ENCODE measurements around the gene SNRPA. TPM values are rescaled to one million over a fixed set of nuclear protein-coding genes. Genes with fewer than 3 reads are reported as not detected.

The SNRPA gene
- polyA plus RNA-seq, 1 experiment, result 167 TPM

DNA sequence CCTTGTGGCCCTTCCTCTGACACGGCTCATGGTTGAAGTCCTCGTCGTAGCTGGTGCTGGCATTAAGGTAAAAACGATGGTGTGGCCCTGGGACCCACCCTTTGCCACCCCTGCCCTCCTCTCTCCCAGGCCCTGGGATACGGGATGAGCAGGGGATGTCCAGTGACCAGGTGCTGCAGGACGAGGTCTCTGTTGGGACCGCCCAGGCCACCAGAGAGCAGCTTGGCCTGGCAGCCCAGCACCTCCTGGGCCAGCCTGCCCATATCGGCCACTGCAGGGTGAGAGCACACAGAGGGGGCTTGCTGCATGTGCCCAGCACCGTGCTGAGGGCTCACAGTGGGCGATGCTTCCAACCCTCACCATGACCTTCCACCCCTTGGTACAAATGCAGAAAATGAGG is 7.1 kb upstream of the SNRPA start:
- no peak for DNase-seq (ENCODE audit: low read depth)
- CTCF ChIA-PET, result interaction anchor here (0.6 to 1.8 kb wide), 4 partner anchors 12 to 34 kb away, joined by 3 to 7 read pairs (median 4); partner anchors contain the start of gene RAB4B
- POLR2A ChIA-PET, result no interaction called here
- H3K36me3 ChIP-seq (ENCODE audit: control insufficient read depth, insufficient read depth, low read length), result peaks cover 9% of the 10 kb centered on the region
- TF ChIP-seq, protein P1, sequence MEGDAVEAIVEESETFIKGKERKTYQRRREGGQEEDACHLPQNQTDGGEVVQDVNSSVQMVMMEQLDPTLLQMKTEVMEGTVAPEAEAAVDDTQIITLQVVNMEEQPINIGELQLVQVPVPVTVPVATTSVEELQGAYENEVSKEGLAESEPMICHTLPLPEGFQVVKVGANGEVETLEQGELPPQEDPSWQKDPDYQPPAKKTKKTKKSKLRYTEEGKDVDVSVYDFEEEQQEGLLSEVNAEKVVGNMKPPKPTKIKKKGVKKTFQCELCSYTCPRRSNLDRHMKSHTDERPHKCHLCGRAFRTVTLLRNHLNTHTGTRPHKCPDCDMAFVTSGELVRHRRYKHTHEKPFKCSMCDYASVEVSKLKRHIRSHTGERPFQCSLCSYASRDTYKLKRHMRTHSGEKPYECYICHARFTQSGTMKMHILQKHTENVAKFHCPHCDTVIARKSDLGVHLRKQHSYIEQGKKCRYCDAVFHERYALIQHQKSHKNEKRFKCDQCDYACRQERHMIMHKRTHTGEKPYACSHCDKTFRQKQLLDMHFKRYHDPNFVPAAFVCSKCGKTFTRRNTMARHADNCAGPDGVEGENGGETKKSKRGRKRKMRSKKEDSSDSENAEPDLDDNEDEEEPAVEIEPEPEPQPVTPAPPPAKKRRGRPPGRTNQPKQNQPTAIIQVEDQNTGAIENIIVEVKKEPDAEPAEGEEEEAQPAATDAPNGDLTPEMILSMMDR (IDR thresholded peaks at IDR 0.05; ENCODE audit: insufficient read depth, low read depth, low read length), result no peak
- no peaks in the 10 kb centered on the region for H3K27me3 ChIP-seq (ENCODE audit: control insufficient read depth, insufficient read depth, low read length)
- H3K4me3 ChIP-seq (ENCODE audit: low read depth, low read length), result no peak overlapping the region

DNA sequence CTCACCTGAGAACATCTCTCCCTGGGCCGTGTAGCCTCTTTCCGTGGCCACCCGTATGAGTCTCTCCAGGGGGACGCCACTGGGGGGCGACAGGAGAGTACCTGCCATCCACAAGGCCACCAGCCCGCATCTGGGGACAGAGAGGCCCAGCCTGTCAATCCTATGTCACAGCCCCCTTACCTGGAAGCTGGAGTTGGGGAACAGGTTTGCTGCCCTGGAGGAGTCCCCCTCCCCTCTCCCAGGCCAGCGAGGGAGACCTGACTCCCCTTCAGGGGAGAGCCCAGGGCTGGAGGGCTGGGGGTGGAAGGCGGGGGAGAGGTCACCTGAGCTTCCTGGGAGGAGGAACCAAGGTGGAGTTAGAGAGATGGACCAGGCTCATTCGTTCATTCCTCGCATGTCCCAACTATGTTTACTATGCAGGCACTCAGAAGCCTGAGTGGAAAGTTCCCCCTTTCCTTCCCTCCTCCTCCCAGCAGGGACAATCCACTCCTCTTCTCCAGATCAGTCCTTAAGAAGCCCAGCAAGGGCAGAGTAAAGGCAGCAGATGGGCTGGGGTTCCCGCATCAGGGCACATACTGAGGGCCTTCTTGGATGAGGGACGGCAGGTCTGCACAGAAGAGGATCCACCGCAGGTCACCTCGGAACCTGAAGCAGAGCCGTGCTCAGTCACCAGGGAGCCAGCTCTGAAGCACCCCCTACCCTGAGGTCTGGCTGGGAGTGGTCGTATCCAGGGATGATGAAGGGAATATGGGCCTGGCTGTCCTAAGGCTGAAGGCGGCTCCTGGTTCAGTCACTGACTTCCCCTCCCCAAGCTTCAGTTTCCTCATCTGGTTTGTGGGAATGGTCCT is 6.2 kb upstream of the SNRPA start:
- TF ChIP-seq, protein P1 (IDR thresholded peaks at IDR 0.05; ENCODE audit: insufficient read depth, low read depth, low read length), result no peak
- ChIA-PET CTCF (interaction anchor here (1.3 to 1.8 kb wide), 3 partner anchors 12 to 22 kb away, joined by 3 to 7 read pairs (median 4); no protein-coding TSS in a partner anchor), POLR2A (no interaction called here)
- no peaks in the 10 kb centered on the region for H3K27me3 ChIP-seq (ENCODE audit: control insufficient read depth, insufficient read depth, low read length)
- DNase-seq (ENCODE audit: low read depth), result no peak
- H3K36me3 ChIP-seq (ENCODE audit: control insufficient read depth, insufficient read depth, low read length), result peaks cover 3% of the 10 kb centered on the region
- H3K4me3 ChIP-seq (ENCODE audit: low read depth, low read length), result no peak overlapping the region

DNA sequence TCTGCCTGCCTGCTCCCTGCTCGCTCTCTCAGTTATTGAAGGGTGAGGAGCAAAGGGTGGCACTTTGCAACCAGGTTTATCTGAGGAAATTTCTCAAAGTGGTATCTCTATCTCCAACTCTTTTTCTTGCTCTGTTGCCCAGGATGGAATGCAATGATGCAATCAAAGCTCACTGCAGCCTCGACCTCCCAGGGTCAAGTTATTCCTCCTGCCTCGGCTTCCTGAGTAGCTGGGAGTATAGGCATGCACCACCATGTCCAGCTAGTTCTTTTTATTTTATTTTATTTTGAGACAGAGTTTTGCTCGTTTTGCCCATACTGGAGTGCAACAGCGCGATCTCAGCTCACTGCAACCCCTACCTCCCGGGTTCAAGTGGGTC is 5.6 kb upstream of the SNRPA start:
- TF ChIP-seq, protein P1 (IDR thresholded peaks at IDR 0.05; ENCODE audit: insufficient read depth, low read depth, low read length), result no peak
- H3K27me3 ChIP-seq (ENCODE audit: control insufficient read depth, insufficient read depth, low read length), result no peaks in the 10 kb centered on the region
- peaks cover 3% of the 10 kb centered on the region for H3K36me3 ChIP-seq (ENCODE audit: control insufficient read depth, insufficient read depth, low read length)
- CTCF ChIA-PET, result interaction anchor here (1.8 kb wide), 1 partner anchor 13 kb away, joined by 7 read pairs; no protein-coding TSS in a partner anchor
- POLR2A ChIA-PET, result no interaction called here
- DNase-seq (ENCODE audit: low read depth), result no peak
- H3K4me3 ChIP-seq (ENCODE audit: low read depth, low read length), result no peak overlapping the region

GRCh38 chr19:40747536-40747935 is 3.5 kb upstream of the SNRPA start:
- Histone ChIP-seq H3K4me3 (ENCODE audit: low read depth, low read length) (no peak overlapping the region), H3K27me3 (ENCODE audit: control insufficient read depth, insufficient read depth, low read length) (no peaks in the 10 kb centered on the region), H3K36me3 (ENCODE audit: control insufficient read depth, insufficient read depth, low read length) (no peaks in the 10 kb centered on the region; the same call in 1 of the 2 replicates)
- ChIA-PET POLR2A (no interaction called here), CTCF (interaction anchor here (1.1 to 1.3 kb wide), 2 partner anchors 21 to 84 kb away, joined by 3 to 7 read pairs; no protein-coding TSS in a partner anchor)
- no peak for DNase-seq (ENCODE audit: low read depth)
- TF ChIP-seq, protein P1 (IDR thresholded peaks at IDR 0.05; ENCODE audit: insufficient read depth, low read depth, low read length), result no peak

DNA sequence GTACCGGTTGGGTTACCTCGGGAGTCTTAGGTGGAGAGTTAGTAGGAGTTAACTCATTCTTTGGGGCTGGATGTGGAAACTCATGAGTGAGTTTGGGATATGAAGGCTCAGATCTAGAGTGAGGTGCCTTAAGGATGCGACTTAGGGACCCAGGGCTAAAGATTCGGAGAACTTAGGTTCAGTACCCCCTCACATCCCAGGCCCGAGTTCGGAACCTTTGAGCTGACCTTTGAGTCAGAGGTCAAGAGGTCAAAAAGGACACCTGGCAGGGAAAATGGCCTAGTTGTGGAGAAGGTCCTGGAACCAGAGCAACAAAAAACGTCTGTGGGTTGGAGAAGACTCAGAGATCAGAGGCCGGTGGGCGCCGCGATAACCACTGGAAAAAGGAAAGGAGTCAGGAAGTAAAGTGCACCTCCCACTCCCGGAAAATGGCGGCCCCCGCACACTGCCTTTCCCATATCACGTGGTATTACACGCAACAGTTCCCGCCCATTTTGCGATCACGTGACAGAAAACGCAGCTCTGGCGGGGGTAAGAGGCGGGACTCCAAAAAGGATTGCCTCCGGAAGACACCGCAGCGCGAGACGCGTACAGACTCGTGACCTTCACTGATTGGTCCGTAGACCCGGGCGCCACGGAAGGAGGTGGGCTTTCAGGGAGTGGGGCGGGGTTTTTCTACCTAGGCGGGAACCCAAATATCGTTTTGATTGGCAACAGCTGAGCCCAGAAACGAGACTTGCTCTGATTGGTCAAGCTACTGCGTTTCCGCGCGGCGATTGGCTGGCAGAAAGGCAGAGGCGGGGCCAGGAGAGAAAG is 737 bp upstream of the SNRPA start, which contains the start of gene ACTMAP:
Gene ACTMAP, minus strand, starts transcription at position 420 of the 816 bp plus-strand sequence. CDS start 674 bp downstream, outside the sequence.
- Histone ChIP-seq H3K36me3 (ENCODE audit: control insufficient read depth, insufficient read depth, low read length) (no peaks in the 10 kb centered on the region; the same call in 1 of the 2 replicates), H3K4me3 (ENCODE audit: low read depth, low read length) (peak within 1 kb of the TSS; percentile 72), H3K27me3 (ENCODE audit: control insufficient read depth, insufficient read depth, low read length) (no peaks in the 10 kb centered on the region)
- DNase-seq (ENCODE audit: low read depth), result peak; percentile 99
- ChIA-PET CTCF (interaction anchor here (0.6 to 1.9 kb wide), 3 partner anchors 57 to 69 kb away, joined by 4 read pairs; no protein-coding TSS in a partner anchor), POLR2A (interaction anchor here (0.6 to 0.7 kb wide), 6 partner anchors 28 to 653 kb away, joined by 3 to 31 read pairs (median 4); partner anchors contain the start of gene RAB4B)
- TF ChIP-seq, protein P1 (IDR thresholded peaks at IDR 0.05; ENCODE audit: insufficient read depth, low read depth, low read length), result no peak

Data from BJ (cell line).